A549 (cell line): ENCODE measurements around the gene ZNF180. TPM values are rescaled to one million over a fixed set of nuclear protein-coding genes. Genes with fewer than 3 reads are reported as not detected.
A peak's percentile ranks its signal among the peaks of the same experiment; 100 is the strongest.
"Not testable (repeated sequence)": the region's sequence is repeated elsewhere in the genome, so short reads cannot be mapped to it uniquely, and the experiment has no call there.

Experiments used
- ATAC-seq, 2 experiments: fragments of 200-7000 bp in 1 of 2; fragments of >200 bp in 1 of 2; cut with Nextera tagmentation in 1 of 2; cut with Tn5 transposase in 1 of 2; 3 replicates each; pipeline versions ENCODE4 v1.8.0 to v1.9.1; 2018 to 2020; ENCODE audit warnings: mild to moderate bottlenecking in 1 of 2, moderate library complexity in 1 of 2
- CTCF ChIA-PET: fragments of 300-600 bp; sonication (Branson Sonifier 250); formaldehyde crosslinking; extraction: SDS; loops from one replicate; lab custom pipeline; 2021; ENCODE audit warnings: antibody characterized with exemption, inconsistent platforms; lab: Yijun Ruan, JAX
- POLR2A ChIA-PET: fragments of 350-600 bp; formaldehyde crosslinking; extraction: SDS; loops from one replicate; lab custom pipeline; 2021; ENCODE audit warnings: antibody characterized with exemption, inconsistent platforms; lab: Yijun Ruan, JAX
- DNase-seq, 2 experiments: peaks; one replicate each; pipeline versions ENCODE4 v3.0.0 to v3.0.0-alpha.2; 2011 to 2016; ENCODE audit warnings: low read depth in 1 of 2, low spot score in 1 of 2
- FAIRE-seq: peaks from 2 replicates; lab custom pipeline; 2011; peaks lifted over from hg19 to GRCh38; lab: Jason Lieb, UNC
- H3K27ac ChIP-seq, 2 experiments: fragments of >200 bp; sonication (Bioruptor Twin); formaldehyde crosslinking; 3 replicates each; pipeline ENCODE4 v1.5.1; 2016 to 2017
- H3K4me1 ChIP-seq: fragments of >200 bp; sonication (Bioruptor Twin); formaldehyde crosslinking; 3 replicates; pipeline ENCODE4 v1.6.1; 2016
- H3K4me2 ChIP-seq: fragments of >200 bp; sonication (Bioruptor Twin); formaldehyde crosslinking; 3 replicates; pipeline ENCODE4 v1.6.1; 2016
- H3K4me3 ChIP-seq: fragments of >200 bp; sonication (Bioruptor Twin); formaldehyde crosslinking; 3 replicates; pipeline ENCODE4 v1.5.1; 2016
- H3K9me3 ChIP-seq: fragments of >200 bp; sonication (Bioruptor Twin); formaldehyde crosslinking; 3 replicates; pipeline ENCODE4 v1.6.1; 2016
- ATOH8 ChIP-seq: fragments of 250-450 bp; sonication (Bioruptor Pico); IDR thresholded peaks from 2 replicates; pipeline ENCODE4 v1.5.0; 2020; ENCODE audit warnings: low read depth, mild to moderate bottlenecking, moderate library complexity
- CBX2 ChIP-seq: fragments of 200-600 bp; sonication (generic); IDR thresholded peaks from 2 replicates; pipeline ENCODE4 v1.6.1; 2016; ENCODE audit warnings: low read depth, mild to moderate bottlenecking, borderline replicate concordance
- CTCF ChIP-seq: fragments of >200 bp; sonication (Bioruptor Twin); formaldehyde crosslinking; IDR thresholded peaks from 3 replicates; pipeline ENCODE4 v1.5.1; 2016
- EHF ChIP-seq: fragments of 250-450 bp; sonication (Bioruptor Pico); IDR thresholded peaks from 2 replicates; pipeline ENCODE4 v1.5.0; 2020; ENCODE audit warnings: mild to moderate bottlenecking
- ELK1 ChIP-seq: fragments of 150-350 bp; IDR thresholded peaks from 2 replicates; pipeline ENCODE4 v1.6.1; 2014; ENCODE audit warnings: low read depth, mild to moderate bottlenecking, low read length
- EP300 ChIP-seq, 2 experiments: fragments of >200 bp; sonication (Bioruptor Twin); formaldehyde crosslinking; IDR thresholded peaks; 2 replicates in 1 of 2; 3 replicates in 1 of 2; pipeline ENCODE4 v1.6.1; 2016 to 2017
- FOSB ChIP-seq: fragments of 250-450 bp; sonication (Bioruptor Pico); IDR thresholded peaks from 2 replicates; pipeline ENCODE4 v1.5.0; 2020; ENCODE audit warnings: mild to moderate bottlenecking, moderate library complexity
- HEYL ChIP-seq: fragments of 250-450 bp; sonication (Bioruptor Pico); IDR thresholded peaks from 2 replicates; pipeline ENCODE4 v1.8.0; 2021; ENCODE audit warnings: mild to moderate bottlenecking, moderate library complexity
- HOXA7 ChIP-seq: fragments of 250-450 bp; sonication (Bioruptor Pico); IDR thresholded peaks from 2 replicates; pipeline ENCODE4 v1.5.0; 2020; ENCODE audit warnings: mild to moderate bottlenecking, moderate library complexity
- HOXB13 ChIP-seq: fragments of 250-450 bp; sonication (Bioruptor Pico); IDR thresholded peaks from 2 replicates; pipeline ENCODE4 v1.5.0; 2020; ENCODE audit warnings: low read depth, mild to moderate bottlenecking, moderate library complexity
- JUNB ChIP-seq: fragments of >200 bp; sonication (Bioruptor Twin); formaldehyde crosslinking; IDR thresholded peaks from 2 replicates; pipeline ENCODE4 v1.6.1; 2016
- MAFK ChIP-seq: fragments of 450-650 bp; IDR thresholded peaks from 2 replicates; pipeline ENCODE4 v1.6.1; 2014; ENCODE audit not compliant: partially characterized antibody
- NFE2L2 ChIP-seq: fragments of 150-350 bp; conservative IDR thresholded peaks from 2 replicates; pipeline ENCODE4 v1.6.1; 2014; ENCODE audit warnings: low read length
- PHF8 ChIP-seq: fragments of 200-600 bp; sonication (generic); IDR thresholded peaks from 2 replicates; pipeline ENCODE4 v1.6.1; 2016; ENCODE audit warnings: low read depth, mild to moderate bottlenecking, antibody characterized with exemption, moderate library complexity, borderline replicate concordance
- REST ChIP-seq: fragments of 200-600 bp; sonication (generic); IDR thresholded peaks from 2 replicates; pipeline ENCODE4 v1.6.1; 2016; ENCODE audit warnings: antibody characterized with exemption, mild to moderate bottlenecking, moderate library complexity
- RNF2 ChIP-seq: fragments of 200-600 bp; sonication (generic); IDR thresholded peaks from 2 replicates; pipeline ENCODE4 v1.6.1; 2016; ENCODE audit warnings: low read depth, mild to moderate bottlenecking, antibody characterized with exemption, moderate library complexity, borderline replicate concordance
- ZFP36 ChIP-seq: fragments of 450-650 bp; IDR thresholded peaks from 2 replicates; pipeline ENCODE4 v1.6.1; 2014; ENCODE audit warnings: borderline replicate concordance; ENCODE audit not compliant: partially characterized antibody
- WGBS: methylation state at CpG from one replicate; pipeline ENCODE4 v1.1.6; 2017; ENCODE audit errors: missing lambda C conversion rate; 5-methylcytosine and 5-hydroxymethylcytosine counted together
- polyA plus RNA-seq, 4 experiments: library from polyadenylated mRNA; depleted of rRNA in 3 of 4; stranded (reverse); fragments of >200 nt; fragmentation: RNase III in 1 of 4; extraction: RNeasy Plus Mini Kit Qiagen cat#74134 plus additional on column Dnase treatment in 1 of 4; gene quantifications; 2 replicates in 3 of 4; 3 replicates in 1 of 4; pipeline ENCODE4 v1.2.3, GENCODE V29; 2011 to 2017

The ZNF180 gene
- polyA plus RNA-seq, 2 of the 4 experiments (the other 2 are of a cell fraction): 4.1 to 8.1 TPM

- Histone ChIP-seq H3K4me2 (no peak overlapping the region), H3K4me3 (no peak overlapping the region), H3K4me1 (no peaks in the 10 kb centered on the region), H3K9me3 (peaks cover 14% of the 10 kb centered on the region; the same call in 1 of the 3 replicates), H3K27ac (no peak overlapping the region)
- 28% methylated on average over 6 of the region's 6 CpGs for WGBS
- ATAC-seq: no peak
- no peak for FAIRE-seq
- TF ChIP-seq HEYL (CRISPR knock-in tag) (no peak), HOXB13 (no peak), MAFK (no peak), NFE2L2 (no peak), RNF2 (no peak), EP300 (IDR thresholded peaks at IDR 0.05) (no peak), ELK1 (no peak), PHF8 (no peak), CBX2 (no peak), FOSB (CRISPR knock-in tag) (no peak)
- ChIA-PET CTCF (interaction anchor here (0.7 to 1.8 kb wide), 3 partner anchors 10 to 1152 kb away, joined by 5 to 8 read pairs (median 5); partner anchors contain the start of genes CEACAM20 and QPCTL), POLR2A (interaction anchor here (1.1 kb wide), 1 partner anchor 462 kb away, joined by 4 read pairs; no protein-coding TSS in a partner anchor)
- no peak for DNase-seq
Measured at GRCh38 chr19:44539991-44540390, 39.7 kb upstream of the ZNF180 start.

GRCh38 chr19:44539236-44539826, 39.0 kb upstream of the ZNF180 start:
- WGBS: 7% methylated on average over 11 of the region's 11 CpGs
- H3K4me2 ChIP-seq: 0 out of 3 replicates have a peak overlapping the region, but pooled peaks have one; percentile 10
- CTCF ChIA-PET: interaction anchor here (0.8 to 2.6 kb wide), 2 partner anchors 28 to 31 kb away, joined by 3 to 10 read pairs; no protein-coding TSS in a partner anchor
- DNase-seq (no peak), FAIRE-seq (no peak), ATAC-seq (peak; percentile 53 to 54; a peak in 3 of 6 replicates)
- H3K27ac ChIP-seq: no peak overlapping the region
- no peak overlapping the region for H3K4me3 ChIP-seq
- peaks cover 14% of the 10 kb centered on the region; the same call in 1 of the 3 replicates for H3K9me3 ChIP-seq
- POLR2A ChIA-PET: interaction anchor here (1.1 kb wide), 1 partner anchor 462 kb away, joined by 4 read pairs; no protein-coding TSS in a partner anchor
- H3K4me1 ChIP-seq: no peaks in the 10 kb centered on the region
- no peak for TF ChIP-seq EHF (CRISPR knock-in tag)
- no peak for TF ChIP-seq FOSB (CRISPR knock-in tag)
- no peak for TF ChIP-seq NFE2L2
- no peak for TF ChIP-seq CTCF
- TF ChIP-seq HEYL (CRISPR knock-in tag): no peak

- not testable (repeated sequence) for H3K4me3 ChIP-seq, DNase-seq, H3K4me1 ChIP-seq, ATAC-seq, FAIRE-seq, H3K27ac ChIP-seq, H3K4me2 ChIP-seq
- peaks cover 14% of the 10 kb centered on the region; the same call in 2 of the 3 replicates for H3K9me3 ChIP-seq
- 18% methylated on average over 3 of the region's 3 CpGs for WGBS
- POLR2A ChIA-PET: interaction anchor here (1.2 kb wide), 1 partner anchor 35 kb away, joined by 3 read pairs; the partner anchor contains the start of gene ZNF180
- CTCF ChIA-PET: interaction anchor here (0.9 to 1.4 kb wide), 2 partner anchors 23 to 151 kb away, joined by 3 read pairs; no protein-coding TSS in a partner anchor
Measured at GRCh38 chr19:44535361-44535760, 35.0 kb upstream of the ZNF180 start.

- ATAC-seq (no peak), DNase-seq (no peak), FAIRE-seq (no peak)
- H3K27ac ChIP-seq: no peak overlapping the region
- H3K4me3 ChIP-seq: no peak overlapping the region
- no peak overlapping the region for H3K4me2 ChIP-seq
- no peaks in the 10 kb centered on the region for H3K4me1 ChIP-seq
- H3K9me3 ChIP-seq: peaks cover 7% of the 10 kb centered on the region; the same call in 2 of the 3 replicates
- ChIA-PET POLR2A (no interaction called here), CTCF (no interaction called here)
- 52% methylated on average over 5 of the region's 5 CpGs for WGBS
- TF ChIP-seq REST (no peak), NFE2L2 (no peak), HOXA7 (CRISPR knock-in tag) (no peak), ATOH8 (no peak), ZFP36 (no peak), ELK1 (no peak), CBX2 (no peak), JUNB (no peak)
Measured at GRCh38 chr19:44532819-44533218, 32.5 kb upstream of the ZNF180 start.
